GM13977 (cell line): Measurements from ENCODE around the gene RUNDC3A.
"Not testable (repeated sequence)": the region's sequence is repeated elsewhere in the genome, so short reads cannot be mapped to it uniquely, and the experiment has no call there.

ENCODE experiments used
- DNase-seq: peaks from one replicate; pipeline ENCODE4 v3.0.0; 2012; ENCODE audit warnings: low spot score
- CTCF ChIP-seq: IDR thresholded peaks from 2 replicates; pipeline ENCODE4 v1.5.1; 2012; ENCODE audit warnings: mild to moderate bottlenecking, control low read depth; ENCODE audit not compliant: insufficient read depth; ENCODE audit errors: extremely low read depth, missing control alignments
- in situ Hi-C: fragments of 300-500 bp; cut with MboI; formaldehyde crosslinking; loops from one replicate; pipeline ENCODE4 v1.12.0; 2022; ENCODE audit warnings: low sequenced_read_pairs, low pct_unique_long_range_greater_than_20kb, mixed read lengths, inconsistent platforms; ENCODE audit not compliant: unreplicated experiment

The RUNDC3A gene

GRCh38 chr17:44363613-44364159 is 55.3 kb downstream of the RUNDC3A start, which contains the start of gene FAM171A2:
FAM171A2 (minus strand) TSS chr17:44363853; CDS start chr17:44363714, 139 bp downstream.
- in situ Hi-C loops, result no loop called here
- DNase-seq, result peak; percentile 95
- peak; percentile 87 for TF ChIP-seq CTCF

GRCh38 chr17:44365051-44365450 is 56.6 kb downstream of the RUNDC3A start:
- DNase-seq, in situ Hi-C loops: not testable (repeated sequence)

GRCh38 chr17:44367231-44367979 is 59.0 kb downstream of the RUNDC3A start:
- DNase-seq, result no peak
- no peak for TF ChIP-seq CTCF
- in situ Hi-C loops, result no loop called here
